Measurements from ENCODE around the gene TARBP2.

DNA sequence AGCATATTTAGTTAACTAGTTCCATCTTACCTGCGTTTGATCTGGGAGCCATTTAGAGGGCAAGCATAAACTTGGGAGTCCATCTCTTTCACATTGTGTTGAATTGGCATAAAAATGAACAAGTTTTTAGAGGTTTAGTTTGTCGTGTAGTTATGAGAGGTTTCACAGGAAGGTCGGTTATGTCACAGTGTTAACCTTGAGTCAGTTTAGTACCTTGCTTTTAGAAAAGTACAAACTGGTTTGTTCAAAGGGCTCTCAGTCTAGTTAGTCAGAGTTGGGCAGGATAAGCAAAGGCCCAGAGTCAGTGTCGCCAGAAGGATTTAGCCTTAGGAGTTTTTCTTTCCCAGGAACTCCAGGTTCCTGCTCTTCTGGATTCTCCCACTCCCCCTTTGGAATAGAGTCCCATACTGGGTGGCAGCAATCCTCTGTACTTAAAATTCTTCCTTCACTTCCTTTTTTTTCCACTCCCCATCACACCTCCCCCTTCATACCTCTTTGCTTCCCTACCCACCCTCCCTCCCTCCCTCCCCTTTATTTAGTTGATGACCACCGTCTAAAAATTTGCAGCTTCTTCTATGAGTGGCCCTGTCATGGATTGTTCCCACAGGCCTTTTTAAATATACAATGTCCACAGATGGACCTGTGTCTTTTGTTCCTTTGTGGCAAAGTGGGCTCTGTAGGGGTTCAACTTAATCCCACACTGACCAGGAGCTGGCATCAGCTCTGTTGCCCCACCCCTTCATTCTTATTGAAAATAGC is 37.1 kb upstream of the TARBP2 start:
- TF ChIP-seq, protein P1, sequence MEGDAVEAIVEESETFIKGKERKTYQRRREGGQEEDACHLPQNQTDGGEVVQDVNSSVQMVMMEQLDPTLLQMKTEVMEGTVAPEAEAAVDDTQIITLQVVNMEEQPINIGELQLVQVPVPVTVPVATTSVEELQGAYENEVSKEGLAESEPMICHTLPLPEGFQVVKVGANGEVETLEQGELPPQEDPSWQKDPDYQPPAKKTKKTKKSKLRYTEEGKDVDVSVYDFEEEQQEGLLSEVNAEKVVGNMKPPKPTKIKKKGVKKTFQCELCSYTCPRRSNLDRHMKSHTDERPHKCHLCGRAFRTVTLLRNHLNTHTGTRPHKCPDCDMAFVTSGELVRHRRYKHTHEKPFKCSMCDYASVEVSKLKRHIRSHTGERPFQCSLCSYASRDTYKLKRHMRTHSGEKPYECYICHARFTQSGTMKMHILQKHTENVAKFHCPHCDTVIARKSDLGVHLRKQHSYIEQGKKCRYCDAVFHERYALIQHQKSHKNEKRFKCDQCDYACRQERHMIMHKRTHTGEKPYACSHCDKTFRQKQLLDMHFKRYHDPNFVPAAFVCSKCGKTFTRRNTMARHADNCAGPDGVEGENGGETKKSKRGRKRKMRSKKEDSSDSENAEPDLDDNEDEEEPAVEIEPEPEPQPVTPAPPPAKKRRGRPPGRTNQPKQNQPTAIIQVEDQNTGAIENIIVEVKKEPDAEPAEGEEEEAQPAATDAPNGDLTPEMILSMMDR (IDR thresholded peaks at IDR 0.05; ENCODE audit: low read depth, low read length, poor library complexity, severe bottlenecking) = no peak
- TF ChIP-seq EZH2phosphoT487 (IDR thresholded peaks at IDR 0.05; ENCODE audit: borderline replicate concordance, low read length) = no peak

Data from DOHH2 (cell line).